Cerebellar cortex (tissue), 1 donor: ENCODE results near the gene TMIE.

Experiments
- DNase-seq: peaks from one replicate; pipeline ENCODE4 v3.0.0-alpha.2; 2015; ENCODE audit warnings: low spot score

Gene TMIE

DNA sequence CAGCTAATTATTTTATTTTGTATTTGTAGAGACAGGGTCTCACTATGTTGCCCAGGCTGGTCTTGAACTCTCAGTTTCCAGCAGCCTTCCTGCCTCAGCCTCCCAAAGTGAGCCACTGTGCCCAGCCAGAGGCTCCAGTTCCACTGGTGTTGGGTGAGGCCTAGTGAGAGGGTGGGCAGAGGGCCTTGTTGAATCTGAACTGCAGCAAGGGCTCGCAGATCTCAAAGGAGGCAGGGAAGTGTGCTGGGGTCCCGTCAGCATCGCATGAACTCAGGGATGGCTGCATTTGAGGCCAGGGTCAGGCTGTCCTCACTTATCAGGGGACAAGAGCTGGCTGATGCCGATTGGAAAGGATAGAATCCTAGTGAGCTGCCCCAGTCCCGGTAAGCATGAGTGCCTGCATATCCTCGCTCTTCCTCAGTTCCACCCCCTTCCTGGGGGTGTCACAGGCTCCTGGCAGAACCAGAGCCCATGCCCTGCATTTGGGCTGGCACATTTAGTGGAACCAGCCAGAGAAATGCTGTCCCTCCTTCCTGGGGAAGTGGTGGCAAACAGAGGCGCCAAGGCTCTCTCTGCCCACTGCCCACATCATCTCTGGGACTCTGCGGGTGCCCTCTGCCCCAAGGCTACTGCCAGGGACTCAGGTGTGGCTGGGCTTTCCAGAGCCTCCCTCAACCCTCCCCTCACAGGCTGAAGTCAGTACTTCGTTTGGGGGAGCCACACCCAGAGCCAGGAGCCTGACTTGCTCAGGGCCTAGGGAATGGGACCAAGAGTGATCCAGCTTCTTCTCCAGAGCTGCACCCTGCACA is 31.8 kb upstream of the TMIE start:
- no peak for DNase-seq

DNA sequence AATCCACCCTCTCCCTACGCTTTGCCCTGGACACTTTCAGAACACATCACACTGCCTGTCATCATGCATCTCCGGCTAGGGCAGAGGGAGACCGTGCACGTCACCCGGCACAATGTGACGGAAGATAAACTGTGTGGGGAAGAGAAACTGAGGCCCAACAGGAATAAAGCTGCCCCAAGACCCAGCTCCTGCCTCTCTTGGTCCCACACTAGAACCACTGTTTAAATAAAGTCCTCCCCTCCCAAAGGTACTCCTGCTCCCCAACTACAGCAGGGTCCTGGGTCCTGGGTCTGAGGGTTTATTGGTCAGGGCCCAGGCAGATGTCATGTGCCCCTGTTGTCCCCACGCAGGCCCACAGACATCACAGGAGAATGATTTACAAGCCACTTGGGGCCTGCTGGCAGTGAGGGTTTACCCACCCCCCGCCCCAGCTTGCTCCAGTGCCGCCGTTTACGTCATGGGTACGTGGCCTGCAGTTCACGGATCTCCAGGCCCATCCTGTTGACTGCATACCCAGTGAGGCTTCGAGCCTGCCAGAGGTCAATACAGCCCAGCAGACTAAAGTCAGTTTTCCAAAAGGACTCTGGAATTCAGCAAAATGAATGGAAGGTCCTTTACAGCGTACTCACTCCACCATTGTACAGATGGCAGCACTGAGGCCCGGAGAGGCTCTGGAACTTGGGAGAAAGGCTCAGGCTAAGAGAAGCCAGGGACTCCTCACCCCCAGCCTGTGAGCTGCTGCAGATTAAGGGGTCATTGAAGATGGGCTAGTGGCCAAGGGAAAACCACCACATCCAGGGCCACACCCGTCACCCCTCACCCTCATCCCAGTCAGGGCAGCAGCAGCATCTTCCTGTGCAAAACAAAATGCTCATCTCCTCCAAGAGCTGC is 30.9 kb upstream of the TMIE start:
- DNase-seq: no peak

DNA sequence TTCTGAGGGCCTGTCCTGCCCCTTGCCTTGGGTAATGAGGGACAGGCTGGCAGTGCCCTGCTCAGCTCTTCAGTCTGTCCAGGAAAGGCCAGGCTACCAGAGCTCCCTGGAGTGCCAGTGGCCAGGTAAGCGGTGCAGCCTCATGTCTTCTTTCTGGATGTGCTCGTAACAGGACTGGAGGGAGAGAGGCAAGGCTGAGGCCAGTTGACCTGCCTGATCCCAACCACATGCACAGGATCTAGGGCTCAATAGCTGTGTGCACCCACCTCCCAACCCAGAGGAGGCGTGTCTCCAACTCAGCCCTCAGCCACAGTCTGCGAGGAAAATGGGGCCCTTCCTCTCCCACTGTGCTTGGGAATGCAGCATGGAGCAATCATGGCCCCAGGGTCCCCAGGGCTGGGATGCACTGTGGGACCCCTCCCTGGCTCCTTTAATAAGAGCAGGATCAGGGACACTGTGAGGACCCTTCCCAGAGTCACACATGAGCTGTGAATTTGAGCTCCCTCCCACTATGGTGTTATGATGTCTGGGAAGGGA is 30.2 kb upstream of the TMIE start:
- no peak for DNase-seq

DNA sequence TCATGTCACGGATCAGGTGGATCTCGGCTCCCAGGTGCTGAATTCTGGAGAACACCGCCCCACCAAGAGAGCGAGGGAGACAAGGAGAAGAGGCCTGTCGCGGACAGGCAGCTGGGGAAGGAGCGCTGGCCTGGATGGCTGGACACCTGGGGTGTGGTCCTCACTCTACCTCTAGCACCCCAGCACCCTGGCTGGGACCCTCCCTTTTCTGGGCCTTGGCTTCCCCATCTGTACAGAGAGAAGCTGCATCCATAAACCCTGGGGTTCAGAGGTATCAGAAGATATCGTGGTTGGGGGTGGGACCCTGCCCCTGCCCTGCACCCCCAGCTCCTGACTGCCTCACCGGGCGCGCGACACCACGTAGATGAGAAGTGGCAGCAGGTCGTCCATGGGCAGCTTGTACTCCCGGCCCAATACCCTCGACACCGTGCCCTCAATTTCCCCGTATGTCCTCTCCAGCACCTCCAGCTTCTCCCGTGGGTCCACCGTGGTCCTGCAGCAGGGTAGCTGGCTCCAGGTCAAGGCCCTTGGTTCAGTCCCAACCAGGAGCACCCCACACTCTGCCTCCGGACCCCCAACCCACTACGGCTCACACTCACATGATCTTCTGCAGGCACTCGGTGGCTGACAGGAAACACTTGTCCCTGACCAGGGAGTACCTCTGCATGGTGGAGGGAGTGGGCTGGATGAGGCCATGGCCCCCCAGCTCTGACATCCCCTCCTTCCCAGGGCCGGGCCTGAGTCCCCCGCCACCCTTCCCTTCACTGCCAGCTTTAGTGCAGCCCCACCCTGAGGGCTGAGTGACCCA is 29.4 kb upstream of the TMIE start:
- no peak for DNase-seq

DNA sequence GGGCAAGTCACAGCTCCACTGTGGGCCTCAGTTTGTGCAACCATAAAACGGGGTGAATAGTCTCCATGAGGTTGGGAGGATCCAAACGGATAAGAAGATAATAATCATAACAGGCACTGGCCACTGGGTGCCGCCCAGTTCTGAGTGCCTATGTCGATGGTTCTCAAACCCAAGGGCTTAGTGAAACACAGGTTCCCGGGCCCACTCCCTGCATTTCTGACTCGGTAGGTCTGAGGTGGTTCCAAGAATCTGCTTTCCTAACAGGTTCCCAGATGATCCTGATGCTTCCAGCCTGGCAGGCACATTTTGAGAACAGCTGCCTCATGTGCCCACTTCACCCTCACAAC is 28.9 kb upstream of the TMIE start:
- DNase-seq: no peak

DNA sequence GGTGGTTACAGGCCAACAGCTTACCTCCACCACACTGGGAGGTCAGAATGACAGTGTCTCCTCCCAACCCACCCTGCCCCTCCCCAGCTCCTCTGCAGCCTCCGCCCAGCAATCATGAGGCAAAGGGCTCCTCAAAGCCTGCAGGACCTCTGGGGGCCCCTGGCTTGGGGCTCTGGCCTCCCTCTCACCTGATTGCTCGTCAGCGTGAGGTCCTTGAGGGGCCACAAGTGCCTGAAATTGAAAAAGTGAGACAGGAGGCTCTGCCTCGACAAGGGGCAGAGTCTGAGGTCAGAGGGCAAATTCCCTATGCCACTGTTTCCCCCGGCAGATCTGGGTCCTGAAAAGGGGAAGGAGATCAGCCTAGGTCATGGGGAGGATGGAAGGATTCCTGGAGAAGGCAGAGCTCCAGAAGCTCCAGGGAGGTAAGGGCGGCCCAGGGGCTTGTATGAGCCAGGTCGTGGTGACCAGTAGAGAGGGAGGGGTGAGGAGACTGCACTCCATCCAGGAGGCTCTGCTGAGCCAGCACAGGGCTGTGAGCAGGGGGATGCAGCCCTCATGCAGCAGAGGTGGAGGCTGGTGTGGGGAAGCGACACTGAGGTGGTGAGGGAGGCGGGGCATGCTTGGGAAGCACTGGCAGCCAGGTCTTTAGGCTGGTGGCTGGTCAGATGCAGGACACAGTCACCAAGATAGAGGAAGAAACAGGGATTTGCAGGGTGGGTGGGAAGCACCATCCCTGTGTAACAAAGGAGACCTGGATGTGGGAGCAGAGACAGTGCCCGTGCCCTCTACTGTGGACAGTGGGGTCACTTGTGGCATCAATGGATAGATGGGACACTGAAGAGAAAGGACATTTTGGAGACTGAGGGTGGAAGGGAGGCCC is 27.8 kb upstream of the TMIE start:
- DNase-seq: no peak

DNA sequence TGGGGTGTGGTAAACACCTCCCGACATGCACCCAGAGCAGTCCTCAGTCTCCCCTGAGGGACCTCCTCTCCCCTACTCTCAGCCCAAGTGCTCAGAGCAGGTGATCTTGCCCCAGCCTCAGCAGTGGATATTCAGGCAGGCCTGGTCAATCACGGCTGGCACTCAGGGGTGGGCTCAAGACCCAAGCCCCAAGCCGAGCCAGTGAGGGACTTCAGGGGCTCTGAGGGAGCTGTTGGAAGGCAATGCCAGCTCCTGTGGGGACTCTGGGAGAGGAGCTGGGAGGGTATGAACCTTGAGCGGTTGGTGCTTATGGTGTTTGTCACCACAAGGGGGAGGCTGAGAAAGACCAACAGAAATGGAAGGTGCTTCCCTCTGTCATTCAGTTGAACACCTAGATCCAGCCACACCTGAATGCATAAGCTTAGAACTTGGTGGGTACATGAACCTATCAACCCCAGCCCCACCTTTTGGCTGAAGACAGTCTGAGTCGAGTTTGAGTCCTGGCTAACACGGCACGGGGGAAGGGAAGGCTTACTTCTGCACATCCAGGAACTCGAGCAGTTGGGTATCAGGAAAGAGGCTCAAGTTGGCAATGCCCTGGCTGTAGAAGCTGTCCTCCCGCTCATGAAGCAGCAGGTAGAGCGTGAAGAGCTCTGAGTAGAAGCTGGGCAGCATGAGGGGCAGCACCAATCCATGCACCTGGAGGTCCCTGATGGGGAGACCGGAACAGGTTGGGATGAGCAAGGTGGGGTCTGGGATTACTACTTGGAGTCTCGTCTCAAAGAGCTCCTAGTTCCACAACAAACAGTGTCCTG is 27.0 kb upstream of the TMIE start:
- DNase-seq: no peak

DNA sequence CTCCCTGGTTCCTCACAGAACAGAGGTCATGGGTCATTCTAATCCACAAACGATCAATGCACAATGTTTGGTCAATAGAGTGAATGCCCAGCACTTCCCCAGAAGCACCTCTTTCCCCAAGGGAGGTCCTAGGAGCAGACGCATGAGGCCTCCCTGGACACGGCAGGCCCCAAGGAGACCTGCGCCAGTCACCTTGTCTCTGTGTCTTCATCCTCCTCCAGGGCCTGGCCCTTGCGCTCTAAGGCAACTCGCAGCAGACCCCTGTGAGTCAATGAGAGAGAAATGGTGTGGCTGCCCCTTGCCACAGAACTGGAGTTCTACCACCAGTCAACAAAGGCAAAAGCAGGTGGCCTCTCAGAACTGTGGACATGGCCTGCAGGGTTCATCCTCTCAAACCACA is 25.8 kb upstream of the TMIE start:
- DNase-seq: no peak

DNA sequence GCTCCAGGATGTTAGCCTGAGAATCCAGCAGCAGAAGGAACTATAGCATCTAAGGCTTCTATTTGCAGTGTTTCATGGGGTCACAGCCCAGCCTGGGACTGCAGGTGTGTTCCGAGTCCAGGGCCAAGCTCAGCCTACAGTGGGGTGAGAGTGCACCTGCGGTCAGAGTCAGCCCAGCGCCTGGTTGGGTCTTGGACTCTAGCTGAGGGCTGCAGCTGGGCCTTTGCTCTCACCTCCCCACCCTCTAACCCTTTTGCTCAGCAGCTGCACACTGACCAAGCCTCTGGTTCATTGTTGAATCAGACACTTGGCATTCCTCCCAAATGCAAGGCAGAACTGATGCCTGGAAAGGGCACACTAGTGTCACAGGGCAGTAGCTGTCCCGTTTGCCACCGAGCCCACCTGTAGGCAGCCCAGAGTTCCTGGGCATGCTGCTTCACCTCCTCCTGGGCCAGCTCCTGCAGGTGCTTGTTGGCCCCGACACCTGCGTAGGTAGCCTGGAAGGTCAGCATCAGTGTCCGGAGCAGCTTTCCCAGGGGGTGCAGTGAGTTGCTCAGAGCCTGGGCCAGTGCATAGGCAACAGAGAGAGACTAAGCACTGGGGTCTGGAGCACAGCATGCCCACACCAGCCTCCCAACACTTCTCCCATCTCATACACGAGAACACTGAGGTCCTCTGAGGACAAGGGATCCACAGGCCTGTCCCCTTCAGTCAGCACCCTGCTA is 25.2 kb upstream of the TMIE start:
- DNase-seq: no peak

DNA sequence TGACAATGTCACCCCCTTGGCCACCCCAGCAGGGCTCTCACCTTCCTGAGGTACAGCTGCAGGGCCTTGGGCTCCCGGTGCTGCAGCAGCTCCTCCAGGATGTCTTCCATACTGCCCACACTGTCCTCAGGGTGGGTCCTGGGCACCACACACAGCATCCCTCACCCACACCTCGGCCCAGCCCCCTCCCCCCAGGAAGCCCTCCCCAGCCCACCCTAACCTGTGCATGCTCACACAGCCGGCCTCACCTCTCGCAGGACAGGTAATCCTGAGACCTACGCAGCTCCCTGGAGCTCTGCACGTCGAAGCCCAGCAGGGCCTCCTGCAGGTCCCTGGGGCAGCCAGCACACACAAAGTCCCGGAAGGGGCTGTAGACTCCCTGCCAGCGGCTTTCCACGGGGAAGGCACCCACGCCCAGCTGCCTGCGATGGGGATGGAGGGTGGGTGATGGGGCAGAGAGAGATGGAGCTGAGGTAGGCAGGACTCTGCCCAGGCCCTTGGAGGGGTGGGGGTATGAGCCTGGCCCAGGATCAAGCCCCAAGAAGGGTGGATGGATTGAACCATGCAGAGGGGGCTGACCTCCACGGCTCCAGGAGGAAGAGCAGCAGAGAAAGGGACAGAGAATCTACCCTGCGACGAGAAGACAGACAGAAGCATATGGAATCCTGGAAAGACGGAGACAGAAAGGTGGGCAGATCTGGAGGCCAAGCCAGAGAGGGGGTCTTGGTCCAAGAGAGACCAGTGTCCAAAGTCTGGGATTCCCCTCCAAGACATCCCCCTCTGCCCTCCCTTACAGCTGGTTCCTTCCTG is 24.4 kb upstream of the TMIE start:
- DNase-seq: no peak

DNA sequence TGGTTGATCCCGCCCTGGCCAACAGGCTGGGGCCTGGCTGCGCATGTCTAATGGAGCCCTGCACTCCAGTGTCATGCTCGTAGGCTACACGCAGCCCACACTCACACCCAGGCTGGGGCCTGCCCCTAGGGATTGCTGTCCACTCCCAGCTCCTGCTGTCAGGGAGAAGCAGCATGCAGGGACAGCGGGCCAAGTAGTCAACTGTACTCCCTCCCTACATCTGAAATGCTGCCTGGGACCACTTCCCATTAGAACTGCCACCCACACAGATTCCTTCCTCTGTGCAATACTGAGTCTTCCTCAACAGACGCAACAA is 23.8 kb upstream of the TMIE start:
- DNase-seq: no peak

DNA sequence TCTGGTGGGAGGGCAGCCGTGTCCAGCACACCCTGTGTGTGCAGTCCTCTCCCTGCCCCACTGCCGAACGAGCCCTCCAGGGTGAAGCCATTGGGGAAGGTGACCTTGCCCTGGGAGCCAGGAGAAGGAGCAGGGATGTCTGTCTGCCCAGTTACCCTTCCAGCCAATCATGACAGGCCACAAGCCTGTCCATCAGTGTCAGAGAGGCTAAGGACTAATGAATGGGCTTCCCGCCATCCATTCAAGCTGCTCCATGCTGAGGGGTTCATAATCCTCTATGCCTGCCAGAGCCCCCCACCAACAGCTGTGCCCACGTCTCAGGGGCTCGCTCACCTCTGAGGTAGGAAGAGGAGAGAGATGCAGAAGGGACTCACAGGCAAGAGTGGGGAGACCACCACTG is 22.9 kb upstream of the TMIE start:
- no peak for DNase-seq

DNA sequence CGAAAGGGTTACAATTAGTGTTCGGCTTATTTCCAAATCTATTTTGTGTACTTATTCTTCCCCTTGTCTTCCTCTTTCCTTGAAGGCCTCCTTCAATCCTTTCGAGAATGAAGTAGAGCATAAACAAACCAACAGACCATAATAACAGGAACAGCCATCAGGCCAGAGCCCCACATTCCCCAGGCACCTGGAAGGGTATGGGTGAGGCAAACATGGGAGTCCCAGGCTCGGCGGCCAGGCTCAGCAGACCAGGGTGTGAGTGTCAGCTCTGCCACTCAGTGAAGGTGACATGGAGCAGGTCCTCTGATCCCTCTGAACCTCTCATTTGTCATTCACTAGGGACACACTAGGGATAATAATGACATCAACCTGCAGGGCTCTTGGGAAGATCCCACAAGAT is 21.5 kb upstream of the TMIE start:
- no peak for DNase-seq

DNA sequence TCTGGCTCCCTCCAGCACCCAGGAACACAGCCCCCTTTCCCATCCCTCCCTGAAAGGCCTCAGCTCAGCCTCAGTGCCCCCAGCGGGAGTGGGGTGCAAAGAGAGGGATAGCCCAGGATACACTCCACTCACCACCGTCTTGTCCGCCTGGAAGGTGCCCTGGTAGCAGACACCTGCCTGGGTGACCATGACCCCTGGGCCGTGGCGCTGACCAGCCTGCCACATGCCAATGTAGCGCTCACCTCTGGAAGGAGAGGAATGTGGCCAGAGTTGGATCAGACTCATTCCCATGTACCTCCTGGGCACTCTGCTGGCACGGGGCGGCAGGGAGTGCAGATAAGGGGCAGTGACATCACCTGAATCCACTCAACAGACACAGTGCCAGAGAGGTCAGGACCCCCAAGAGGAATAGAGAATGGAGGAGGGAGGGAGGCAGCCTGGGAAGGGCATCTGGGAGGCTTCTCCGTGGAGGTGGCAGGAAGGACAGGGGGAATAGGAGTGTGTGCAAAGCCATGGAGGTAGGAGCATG is 20.8 kb upstream of the TMIE start:
- DNase-seq: no peak

DNA sequence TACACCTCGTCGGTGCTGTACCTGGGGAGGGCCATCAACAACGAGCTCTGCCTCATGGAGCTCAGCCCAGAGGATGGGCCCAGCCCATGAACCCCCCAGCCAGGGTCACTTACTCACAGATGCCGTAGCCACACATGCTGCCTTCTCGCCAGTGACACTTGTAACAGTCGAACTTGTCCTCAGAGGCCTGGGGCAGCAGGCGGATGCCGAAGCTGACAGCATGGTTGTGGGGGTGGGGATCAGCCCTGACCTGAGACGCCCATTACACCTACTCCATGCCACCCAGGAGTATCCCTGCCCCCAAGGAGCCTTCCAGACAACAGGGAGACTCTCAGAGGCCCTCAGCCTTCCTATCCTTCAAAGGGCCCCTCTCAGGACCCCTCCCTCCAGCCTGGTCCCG is 19.8 kb upstream of the TMIE start:
- DNase-seq: no peak

DNA sequence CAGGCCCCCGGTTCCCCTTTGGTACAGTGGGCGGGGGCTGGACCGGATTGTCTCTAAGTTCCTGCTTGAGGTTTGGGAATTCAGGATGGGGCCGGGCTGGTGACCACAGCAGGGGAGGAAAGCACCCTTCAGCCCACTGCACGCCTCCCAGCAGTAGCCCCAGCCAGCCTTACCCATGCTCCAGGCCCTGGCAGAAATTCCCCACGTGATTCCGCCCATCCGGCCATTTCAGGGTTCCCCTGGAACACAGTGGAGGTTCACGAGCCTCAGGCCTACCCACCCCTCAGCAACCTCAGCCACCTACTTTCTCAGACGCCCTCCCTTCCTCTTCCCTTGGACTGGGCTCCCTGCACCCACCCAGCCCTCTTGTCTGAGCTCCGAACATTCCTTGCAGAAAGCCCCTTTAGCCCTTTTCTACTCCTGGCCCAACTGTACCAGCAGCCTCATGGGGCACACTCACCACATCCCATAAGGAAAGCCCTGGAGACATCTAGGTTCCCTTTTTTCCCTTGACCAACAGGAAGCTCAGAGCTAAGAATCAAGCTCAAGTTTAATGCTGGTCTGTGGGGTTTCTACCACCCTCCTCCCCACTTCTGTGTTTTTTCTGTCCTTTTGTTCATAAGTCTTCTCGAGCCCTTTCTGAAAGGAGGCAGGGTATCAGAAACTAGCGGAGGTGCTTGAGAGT is 19.2 kb upstream of the TMIE start:
- no peak for DNase-seq

DNA sequence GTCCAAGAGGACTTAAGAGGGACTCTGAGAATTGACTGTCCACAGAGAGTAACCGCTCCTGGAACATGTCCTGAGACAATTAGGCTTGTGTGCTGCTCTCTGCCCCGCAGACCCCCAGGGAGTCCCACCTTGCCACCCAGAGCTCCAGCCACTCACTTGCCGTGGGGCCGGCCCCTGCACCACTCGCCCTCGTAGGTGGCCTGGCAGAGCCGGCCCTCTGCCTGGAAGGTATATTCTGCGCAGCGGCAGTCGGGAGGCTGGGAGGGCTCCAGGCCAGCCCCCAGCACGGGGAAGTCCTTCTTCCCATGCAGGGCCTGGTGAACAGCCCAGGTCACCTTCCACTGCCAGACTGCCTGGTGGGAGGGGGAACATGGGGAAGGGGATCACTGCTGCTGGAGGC is 18.2 kb upstream of the TMIE start:
- DNase-seq: no peak

DNA sequence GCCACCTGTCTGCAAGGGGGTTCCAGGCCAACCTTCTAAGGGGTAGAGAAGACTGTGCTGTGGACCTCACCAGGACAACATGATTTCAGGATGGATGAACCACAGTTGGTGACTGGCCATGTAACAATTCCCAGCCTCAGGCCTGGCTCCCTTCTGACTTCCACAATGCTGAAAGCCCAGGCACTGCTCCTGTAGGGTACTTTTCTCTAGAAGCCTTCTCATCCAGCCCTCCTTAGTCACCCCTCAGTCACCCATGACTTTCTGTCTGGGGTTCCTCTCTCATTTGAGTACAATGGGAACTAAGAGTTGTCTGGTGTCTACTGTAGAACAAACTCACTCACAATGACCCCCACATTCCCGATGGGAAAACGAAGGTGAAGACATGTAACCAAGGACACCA is 16.3 kb upstream of the TMIE start:
- no peak for DNase-seq
